CMK (cell line): ENCODE results near the gene HIGD1A.

ENCODE experiments used
- DNase-seq: peaks from one replicate; pipeline ENCODE4 v3.0.0-alpha.2; 2010; ENCODE audit warnings: low read depth

Gene HIGD1A

GRCh38 chr3:42799376-42799775, 4.9 kb downstream of the HIGD1A start:
- no peak for DNase-seq

DNA sequence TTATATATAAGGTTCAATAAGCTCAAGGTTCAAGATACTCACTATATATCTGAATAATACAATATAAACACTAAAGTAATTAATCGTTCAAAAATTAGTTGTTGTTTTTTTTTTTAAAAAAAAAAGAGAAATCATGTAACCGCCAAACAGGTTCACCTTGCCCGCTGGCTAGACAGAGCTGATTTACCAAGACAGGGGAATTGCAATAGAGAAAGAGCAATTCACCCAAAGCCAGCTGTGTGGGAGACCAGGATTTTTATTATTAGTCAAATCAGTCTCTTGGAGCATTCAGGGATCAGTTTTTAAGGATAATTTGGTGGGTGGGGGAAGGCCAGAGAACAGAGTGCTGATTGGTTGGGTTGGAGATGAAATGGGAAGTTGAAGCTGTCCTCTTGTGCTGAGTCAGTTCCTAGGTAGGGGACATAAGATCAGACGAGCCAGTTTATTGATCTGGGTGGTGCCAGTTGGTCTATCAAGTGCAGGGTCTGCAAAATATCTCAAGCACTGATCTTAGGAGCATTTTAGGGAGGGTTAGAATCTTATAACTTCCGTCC, 7.9 kb downstream of the HIGD1A start:
- no peak for DNase-seq

DNA sequence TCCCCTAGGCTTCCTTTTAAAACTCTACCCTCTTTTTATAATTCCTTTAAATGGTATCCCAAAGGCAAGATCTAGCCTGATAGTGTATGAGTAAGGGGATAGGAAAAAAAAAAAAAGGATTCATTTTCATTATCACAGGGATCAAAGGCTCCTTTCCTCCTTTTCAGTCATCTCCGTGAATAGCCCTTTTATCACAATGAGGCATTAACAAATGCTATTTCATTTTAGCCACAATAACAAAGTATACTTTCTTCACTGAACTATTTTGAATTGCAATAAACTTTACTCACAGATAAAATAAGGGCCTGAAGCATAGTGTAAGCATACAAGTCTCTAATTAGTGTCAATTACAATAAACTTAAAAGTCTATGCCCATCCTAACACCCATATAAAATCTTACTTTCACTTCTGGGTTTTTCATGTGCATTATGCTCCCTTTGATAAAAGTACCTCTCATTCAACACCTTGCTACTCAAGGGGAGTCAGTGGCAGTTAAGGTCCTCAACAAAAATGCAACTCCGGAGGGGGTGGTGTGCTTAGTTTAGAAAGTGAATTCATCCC, 8.6 kb downstream of the HIGD1A start:
- no peak for DNase-seq

- no peak for DNase-seq
These were observed 13.5 kb downstream of the HIGD1A start for GRCh38 chr3:42790714-42791229.

GRCh38 chr3:42786631-42787030, 17.7 kb downstream of the HIGD1A start:
- no peak for DNase-seq

- DNase-seq: no peak
These were observed 18.1 kb downstream of the HIGD1A start for GRCh38 chr3:42786212-42786611.

DNA sequence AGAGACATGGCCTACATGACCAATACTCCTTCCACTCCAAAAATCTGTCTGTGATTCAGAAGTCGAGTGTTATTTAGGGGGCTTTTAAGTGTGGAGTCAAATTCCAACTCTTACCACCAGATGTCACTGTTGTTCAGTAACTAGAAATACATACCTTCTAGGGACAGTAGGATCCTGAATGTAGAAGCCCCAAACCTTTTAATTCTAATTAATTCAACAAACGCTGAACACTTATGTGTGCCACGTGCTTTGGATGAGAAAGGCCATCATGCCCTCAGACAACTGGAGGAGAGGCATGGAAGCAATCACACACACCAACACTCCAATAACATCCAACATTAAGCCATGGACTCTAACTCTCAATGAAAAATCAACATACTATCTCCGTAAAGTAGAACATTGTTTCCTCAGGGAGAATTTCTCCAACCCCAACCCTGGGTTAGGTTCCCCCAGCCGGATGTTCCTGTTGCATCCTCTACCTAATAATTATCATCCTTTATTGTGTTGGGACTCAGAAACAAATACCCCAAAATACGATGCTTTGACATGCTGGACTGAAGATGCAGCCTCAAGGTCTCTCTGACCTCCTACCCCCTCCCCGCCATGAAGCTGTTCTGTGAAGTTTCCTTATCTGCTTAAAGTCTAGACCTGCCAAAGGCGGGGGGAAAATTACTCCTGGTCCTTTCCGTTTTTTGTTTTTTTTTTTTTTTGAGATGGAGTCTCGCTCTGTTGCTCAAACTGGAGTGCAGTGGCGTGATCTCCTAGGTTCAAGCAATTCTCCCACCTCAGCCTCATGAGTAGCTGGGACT, 23.2 kb downstream of the HIGD1A start:
- DNase-seq: no peak

- DNase-seq: no peak
These were observed 23.9 kb downstream of the HIGD1A start for GRCh38 chr3:42780398-42780797.

- no peak for DNase-seq
These were observed 25.6 kb downstream of the HIGD1A start for GRCh38 chr3:42778644-42779043.

- DNase-seq: no peak
These were observed 30.9 kb downstream of the HIGD1A start for GRCh38 chr3:42773409-42773751.

DNA sequence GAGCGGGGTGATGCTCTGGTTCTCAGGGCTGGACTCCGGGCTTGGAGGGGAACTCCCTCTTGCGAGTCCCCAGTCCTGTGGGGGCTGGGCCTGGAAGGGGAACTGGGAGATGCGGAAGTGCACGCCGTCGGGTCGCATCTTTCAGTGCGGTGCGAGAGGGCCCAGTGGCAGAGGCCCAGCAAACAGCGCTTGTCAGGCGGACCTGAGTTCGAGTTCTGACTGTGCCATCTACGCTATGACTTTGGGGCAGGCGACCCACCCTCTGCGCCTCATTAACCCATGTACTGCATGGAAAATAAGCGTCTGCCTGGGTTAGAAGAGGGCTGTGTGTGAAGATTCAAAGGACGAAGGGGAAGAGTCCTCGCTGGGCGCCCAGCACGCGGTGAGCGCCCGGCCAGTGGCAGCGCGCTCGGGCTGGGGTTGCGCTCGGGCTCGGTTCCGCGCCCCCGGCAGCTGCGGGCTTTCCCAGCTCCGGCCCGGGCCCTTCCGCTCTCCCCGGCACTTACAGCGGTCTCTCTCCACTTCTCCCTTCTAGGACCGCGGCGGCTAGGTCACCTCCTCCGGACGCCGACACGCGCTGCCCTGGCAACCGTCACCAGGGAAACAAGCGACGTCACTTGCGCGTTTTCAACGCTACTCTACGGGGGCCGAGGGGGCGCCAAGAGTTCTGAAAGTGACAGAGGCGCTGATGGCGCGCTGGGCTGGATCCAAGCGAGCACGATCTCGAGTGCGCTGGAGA, 31.5 kb downstream of the HIGD1A start, which contains the start of gene CCDC13:
TSS of gene CCDC13 (minus strand) at position 584 of the 739 bp plus-strand sequence. CDS start 14,908 bp downstream, outside the sequence.
- DNase-seq: peak; percentile 88

- DNase-seq: no peak
These were observed 33.0 kb downstream of the HIGD1A start for GRCh38 chr3:42771271-42771670.

DNA sequence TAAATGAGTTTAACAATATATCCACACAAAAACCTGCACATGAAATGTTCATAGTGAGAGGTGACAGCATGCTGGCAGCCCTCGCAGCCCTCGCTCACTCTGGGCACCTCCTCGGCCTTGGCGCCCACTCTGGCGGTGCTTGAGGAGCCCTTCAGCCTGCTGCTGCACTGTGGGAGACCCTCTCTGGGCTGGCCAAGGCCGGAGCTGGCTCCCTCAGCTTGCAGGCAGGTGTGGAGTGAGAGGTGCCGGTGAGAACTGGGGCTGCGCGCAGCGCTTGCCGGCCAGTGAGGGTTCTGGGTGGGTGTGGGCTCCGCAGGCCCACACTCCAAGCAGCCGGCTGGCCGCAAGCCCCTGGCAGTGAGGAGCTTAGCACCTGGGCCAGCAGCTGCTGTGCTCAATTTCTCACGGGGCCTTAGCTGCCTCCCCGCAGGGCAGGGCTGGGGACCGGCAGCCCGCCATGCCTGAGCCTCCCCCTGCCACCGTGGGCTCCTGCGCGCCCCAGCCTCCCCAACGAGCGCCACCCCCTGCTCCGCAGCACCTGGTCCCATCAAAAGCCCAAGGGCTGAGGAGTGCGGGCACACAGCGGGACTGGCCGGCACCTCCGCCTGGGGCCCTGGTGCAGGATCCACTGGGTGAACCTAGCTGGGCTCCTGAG, 34.7 kb downstream of the HIGD1A start:
- no peak for DNase-seq

DNA sequence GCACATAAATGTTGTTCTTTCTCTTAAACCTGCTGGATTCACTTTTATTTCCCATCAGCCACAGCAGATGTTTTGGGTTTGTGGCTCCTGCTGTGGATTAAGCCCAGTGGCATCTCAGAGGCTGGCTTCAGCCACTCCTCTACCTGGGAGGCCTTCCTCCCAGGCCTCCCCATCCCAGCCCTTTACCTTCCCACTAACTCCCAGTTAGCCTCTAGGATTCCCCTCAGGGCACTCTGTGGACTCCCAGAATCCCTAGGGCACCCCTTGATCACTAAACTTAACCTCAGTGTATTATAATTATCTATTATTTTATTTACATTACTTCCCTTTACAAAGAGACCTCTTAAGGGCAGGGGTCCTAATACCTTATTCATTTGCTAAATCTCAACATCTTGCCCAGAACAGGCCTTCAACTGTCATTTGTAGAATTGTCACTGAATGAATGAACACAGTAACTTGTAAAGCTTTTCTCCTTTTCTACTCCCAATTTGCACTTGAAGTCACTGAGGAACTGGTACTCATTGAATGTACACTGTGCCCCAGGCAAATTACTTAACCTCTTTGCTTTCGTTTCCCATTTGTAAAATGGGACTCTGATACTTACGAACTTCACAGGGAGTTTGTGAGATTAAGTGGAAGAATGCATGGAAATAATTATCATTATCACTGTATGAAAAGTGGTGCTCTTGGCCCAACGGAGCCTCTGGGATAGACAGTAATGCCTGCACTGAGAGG, 39.6 kb downstream of the HIGD1A start:
- DNase-seq: no peak

DNA sequence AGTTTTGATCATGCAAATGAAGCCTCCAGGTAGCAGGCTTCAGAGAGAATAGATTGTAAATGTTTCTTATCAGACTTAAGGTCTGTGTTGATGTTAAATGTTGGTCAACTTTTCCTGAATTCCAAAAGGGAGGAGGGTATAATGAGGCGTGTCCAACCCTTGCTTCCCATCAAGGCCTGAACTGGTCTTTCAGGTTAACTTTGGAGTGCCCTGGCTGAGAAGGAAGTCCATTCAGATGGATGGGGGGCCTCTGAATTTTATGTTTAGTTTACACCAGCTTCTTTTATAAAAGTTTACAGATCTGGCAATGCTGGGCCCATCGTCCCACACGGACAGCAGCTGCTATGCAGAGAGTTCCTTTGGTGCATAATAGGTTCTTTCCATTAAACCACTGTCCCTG, 40.2 kb downstream of the HIGD1A start:
- DNase-seq: no peak

- no peak for DNase-seq
These were observed 41.3 kb downstream of the HIGD1A start for GRCh38 chr3:42763021-42763420.

DNA sequence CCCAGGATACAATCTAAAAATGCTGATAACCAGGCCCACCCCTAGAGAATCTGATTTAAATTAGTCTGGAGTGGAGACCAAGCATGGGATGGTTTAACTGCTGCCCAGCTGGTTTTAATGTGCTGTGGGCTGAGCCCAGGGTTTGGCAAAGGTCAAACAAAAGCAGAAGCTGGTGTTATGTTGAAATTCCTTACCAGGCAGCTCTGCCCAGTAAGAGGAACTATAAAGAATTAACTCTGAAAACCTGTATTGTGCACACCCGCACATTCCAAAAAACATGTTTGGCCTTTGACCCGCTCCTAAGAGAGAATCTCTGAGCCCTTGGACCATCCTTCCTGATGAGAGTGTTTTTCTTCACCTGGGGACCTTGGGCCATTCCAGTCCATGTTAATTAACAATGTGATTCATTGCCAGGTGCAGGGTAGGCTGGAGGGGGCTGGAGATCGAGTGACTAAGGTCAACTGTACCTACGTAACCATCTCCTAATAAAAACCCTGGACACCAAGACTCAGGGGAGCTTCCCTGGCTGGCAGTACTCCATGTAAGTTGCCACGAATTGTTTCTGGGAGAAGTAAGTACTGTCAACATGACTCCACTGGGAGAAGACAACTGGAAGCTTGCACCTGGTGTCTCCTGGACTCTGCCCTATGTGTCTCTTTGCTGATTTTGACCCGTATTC, 42.1 kb downstream of the HIGD1A start:
- DNase-seq: no peak

DNA sequence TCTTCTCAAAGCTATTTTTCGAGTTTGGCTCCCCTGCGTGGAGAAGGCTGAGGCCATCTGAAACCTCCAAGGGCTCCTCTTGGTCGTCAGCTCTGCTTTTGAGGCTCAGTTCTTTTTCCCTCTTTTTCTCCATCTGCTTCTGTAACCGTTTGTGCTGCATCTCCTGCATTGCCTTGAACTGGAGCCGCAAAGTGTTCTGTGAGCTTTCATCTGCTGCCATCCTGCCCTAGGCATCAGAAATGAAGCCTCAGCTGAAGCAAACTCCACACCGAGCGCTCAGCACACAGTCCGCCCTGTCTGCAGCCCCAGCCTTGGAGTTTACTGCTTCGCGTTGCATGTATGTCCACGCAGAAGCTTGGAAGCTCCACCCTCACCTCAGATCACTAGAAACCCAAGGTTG, 46.2 kb downstream of the HIGD1A start:
- DNase-seq: no peak

DNA sequence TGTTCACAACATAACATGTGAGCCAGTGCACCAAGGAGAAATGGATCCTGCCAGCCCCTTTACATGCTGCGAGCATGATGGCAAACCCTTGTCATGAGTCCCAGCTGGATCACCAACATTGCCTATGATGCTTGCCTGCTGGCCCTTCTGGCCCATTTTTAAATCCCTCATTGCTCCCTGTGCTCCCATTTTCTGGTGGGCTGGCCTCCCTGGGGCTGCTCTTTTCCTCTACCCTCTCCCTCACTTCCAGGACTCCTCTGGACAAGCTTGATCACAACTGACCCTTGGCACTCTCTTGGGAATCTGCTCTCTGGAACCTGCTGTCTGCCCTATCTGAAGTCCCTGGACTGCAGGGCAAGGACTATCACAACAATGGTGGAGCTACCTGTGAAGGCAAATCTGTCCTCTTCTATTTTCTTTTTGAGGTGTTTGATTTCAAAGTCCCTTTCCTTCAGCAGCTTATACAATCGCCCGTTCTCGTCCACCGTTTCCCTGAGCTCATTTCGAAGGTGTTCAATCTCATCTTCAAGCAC, 47.5 kb downstream of the HIGD1A start:
- DNase-seq: no peak
